PC-9 (cell line): ENCODE results near the gene RAB3GAP2. TPM values are rescaled to one million over a fixed set of nuclear protein-coding genes. Genes with fewer than 3 reads are reported as not detected.
A peak's percentile ranks its signal among the peaks of the same experiment; 100 is the strongest.

ENCODE experiments used
- BruUV-seq: library from RNA; stranded (reverse); fragments of 400-500 nt; replicated peaks from 2 replicates; lab custom pipeline; 2021; lab: Mats Ljungman, UMichigan
- CTCF ChIA-PET: fragments of 300-600 bp; sonication (Branson Sonifier 250); formaldehyde crosslinking; loops from one replicate; lab custom pipeline; 2022; ENCODE audit warnings: antibody characterized with exemption; lab: Charles Lee
- POLR2A ChIA-PET: fragments of 300-600 bp; sonication (Branson Sonifier 250); formaldehyde crosslinking; loops from one replicate; lab custom pipeline; 2022; ENCODE audit warnings: antibody characterized with exemption; ENCODE audit not compliant: unreplicated experiment; lab: Charles Lee
- DNase-seq, 2 experiments: peaks; one replicate each; pipeline versions ENCODE4 v3.0.0 to v3.0.0-alpha.2; 2015 to 2022; ENCODE audit warnings: mixed read lengths in 1 of 2
- H2AFZ ChIP-seq: fragments of 200-600 bp; sonication (generic); 2 replicates; pipeline ENCODE4 v1.8.1; 2017; ENCODE audit warnings: antibody characterized with exemption
- H3F3A ChIP-seq: fragments of 200-600 bp; sonication (generic); 2 replicates; pipeline ENCODE4 v1.8.1; 2017; ENCODE audit warnings: antibody characterized with exemption, mild to moderate bottlenecking, low read depth; ENCODE audit not compliant: insufficient read depth
- H3K27ac ChIP-seq: fragments of 200-600 bp; sonication (generic); 2 replicates; pipeline ENCODE4 v1.6.1; 2016; ENCODE audit warnings: mixed run types
- H3K27me3 ChIP-seq: fragments of 200-600 bp; sonication (generic); 2 replicates; pipeline ENCODE4 v1.6.1; 2016; ENCODE audit warnings: low read depth, mixed run types; ENCODE audit not compliant: insufficient read depth
- H3K36me3 ChIP-seq: fragments of 200-600 bp; sonication (generic); 2 replicates; pipeline ENCODE4 v1.6.1; 2016; ENCODE audit warnings: low read depth, mixed run types
- H3K4me1 ChIP-seq: fragments of 200-600 bp; sonication (generic); replicated peaks from 2 replicates; pipeline ENCODE4 v1.6.1; 2016; ENCODE audit warnings: mixed run types; ENCODE audit not compliant: insufficient read depth
- H3K4me2 ChIP-seq: fragments of 200-600 bp; sonication (generic); 2 replicates; pipeline ENCODE4 v1.6.1; 2017; ENCODE audit warnings: mixed run types
- H3K4me3 ChIP-seq: fragments of 200-600 bp; sonication (generic); 2 replicates; pipeline ENCODE4 v1.6.1; 2016; ENCODE audit warnings: mixed run types
- H3K79me2 ChIP-seq: fragments of 200-600 bp; sonication (generic); 2 replicates; pipeline ENCODE4 v1.6.1; 2017; ENCODE audit warnings: low read depth, mixed run types
- H3K9me2 ChIP-seq: fragments of 200-600 bp; sonication (generic); 2 replicates; pipeline ENCODE4 v1.8.1; 2017; ENCODE audit warnings: mild to moderate bottlenecking; ENCODE audit not compliant: insufficient read depth
- H3K9me3 ChIP-seq: fragments of 200-600 bp; sonication (generic); 2 replicates; pipeline ENCODE4 v1.8.1; 2016; ENCODE audit warnings: low read depth; ENCODE audit not compliant: insufficient read depth
- H4K20me1 ChIP-seq: fragments of 200-600 bp; sonication (generic); 2 replicates; pipeline ENCODE4 v1.8.1; 2017; ENCODE audit not compliant: insufficient read depth
- EZH2 ChIP-seq: fragments of 200-600 bp; sonication (generic); IDR thresholded peaks from 2 replicates; pipeline ENCODE4 v1.8.0; 2017; ENCODE audit warnings: antibody characterized with exemption, low read depth
- intact Hi-C: fragments of 100-400 bp; cut with micrococcal nuclease; formaldehyde crosslinking; loops from one replicate; pipeline ENCODE4 v1.10.0; 2022; ENCODE audit not compliant: unreplicated experiment
- total RNA-seq: library from RNA; stranded (reverse); gene quantifications from 2 replicates; pipeline ENCODE4 v1.2.3, GENCODE V29; 2021
- TF ChIP-seq, protein P1 (sequence below): fragments of 200-600 bp; sonication (generic); conservative IDR thresholded peaks from 2 replicates; pipeline ENCODE4 v1.6.1; 2017; ENCODE audit warnings: mixed run types, antibody characterized with exemption, mild to moderate bottlenecking, moderate library complexity

Gene RAB3GAP2
- total RNA-seq, 1 experiment from 2014 or later, result 51.0 TPM

- 0 out of 2 replicates have a peak, but pooled peaks cover 10% of the 10 kb centered on the region for H4K20me1 ChIP-seq
- ChIA-PET CTCF (no interaction called here), POLR2A (no interaction called here)
- no TSS peak for BruUV-seq
- H3K27me3 ChIP-seq, result no peaks in the 10 kb centered on the region
- peaks cover 30% of the 10 kb centered on the region; the same call in 1 of the 2 replicates for H3K36me3 ChIP-seq
- no peak overlapping the region for H2AFZ ChIP-seq
- H3K79me2 ChIP-seq, result no peaks in the 10 kb centered on the region
- no peaks in the 10 kb centered on the region for H3K4me1 ChIP-seq
- H3K4me2 ChIP-seq, result no peak overlapping the region
- H3K9me2 ChIP-seq, result no peaks in the 10 kb centered on the region
- H3K27ac ChIP-seq, result no peak overlapping the region
- intact Hi-C loops, result no loop called here
- H3K9me3 ChIP-seq, result no peaks in the 10 kb centered on the region
- peaks cover 5% of the 10 kb centered on the region; the same call in 1 of the 2 replicates for H3F3A ChIP-seq
- no peak overlapping the region for H3K4me3 ChIP-seq
- DNase-seq, result no peak
- TF ChIP-seq EZH2, result no peak
- TF ChIP-seq, protein P1, sequence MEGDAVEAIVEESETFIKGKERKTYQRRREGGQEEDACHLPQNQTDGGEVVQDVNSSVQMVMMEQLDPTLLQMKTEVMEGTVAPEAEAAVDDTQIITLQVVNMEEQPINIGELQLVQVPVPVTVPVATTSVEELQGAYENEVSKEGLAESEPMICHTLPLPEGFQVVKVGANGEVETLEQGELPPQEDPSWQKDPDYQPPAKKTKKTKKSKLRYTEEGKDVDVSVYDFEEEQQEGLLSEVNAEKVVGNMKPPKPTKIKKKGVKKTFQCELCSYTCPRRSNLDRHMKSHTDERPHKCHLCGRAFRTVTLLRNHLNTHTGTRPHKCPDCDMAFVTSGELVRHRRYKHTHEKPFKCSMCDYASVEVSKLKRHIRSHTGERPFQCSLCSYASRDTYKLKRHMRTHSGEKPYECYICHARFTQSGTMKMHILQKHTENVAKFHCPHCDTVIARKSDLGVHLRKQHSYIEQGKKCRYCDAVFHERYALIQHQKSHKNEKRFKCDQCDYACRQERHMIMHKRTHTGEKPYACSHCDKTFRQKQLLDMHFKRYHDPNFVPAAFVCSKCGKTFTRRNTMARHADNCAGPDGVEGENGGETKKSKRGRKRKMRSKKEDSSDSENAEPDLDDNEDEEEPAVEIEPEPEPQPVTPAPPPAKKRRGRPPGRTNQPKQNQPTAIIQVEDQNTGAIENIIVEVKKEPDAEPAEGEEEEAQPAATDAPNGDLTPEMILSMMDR, result no peak
Observed at GRCh38 chr1:220127076-220127475, 145.2 kb downstream of the RAB3GAP2 start.

DNA sequence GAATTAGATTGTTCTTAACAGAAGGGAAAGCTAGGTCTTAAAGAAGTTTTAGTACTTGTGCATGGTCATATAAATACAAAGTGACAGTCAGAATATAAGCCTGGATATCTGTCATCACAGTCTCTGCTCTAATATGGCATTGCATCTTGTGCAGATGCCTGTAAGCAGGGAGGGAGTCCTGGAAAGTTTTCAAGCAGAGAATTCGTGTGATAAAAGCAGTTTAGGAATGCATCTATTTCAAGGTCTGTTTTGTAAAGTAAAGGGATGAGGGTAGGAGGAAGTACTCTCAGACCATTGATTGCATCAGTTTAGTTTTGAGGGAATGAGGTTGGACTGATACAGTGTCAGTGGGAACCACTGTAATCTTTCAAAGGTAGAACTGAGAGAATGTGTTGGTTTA, 147.7 kb downstream of the RAB3GAP2 start:
- 0 out of 2 replicates have a peak overlapping the region, but pooled peaks have one; percentile 20 for H3K27ac ChIP-seq
- no peak overlapping the region for H2AFZ ChIP-seq
- H3K36me3 ChIP-seq, result peaks cover 22% of the 10 kb centered on the region; the same call in 1 of the 2 replicates
- no TSS peak for BruUV-seq
- no peak overlapping the region for H3K4me2 ChIP-seq
- no peaks in the 10 kb centered on the region for H3K9me3 ChIP-seq
- no peaks in the 10 kb centered on the region for H3K9me2 ChIP-seq
- no peak for TF ChIP-seq EZH2
- TF ChIP-seq, protein P1, result no peak
- no peak for DNase-seq
- 0 out of 2 replicates have a peak, but pooled peaks cover 10% of the 10 kb centered on the region for H4K20me1 ChIP-seq
- ChIA-PET POLR2A (no interaction called here), CTCF (no interaction called here)
- H3K79me2 ChIP-seq, result no peaks in the 10 kb centered on the region
- no peaks in the 10 kb centered on the region for H3K27me3 ChIP-seq
- H3K4me3 ChIP-seq, result no peak overlapping the region
- no peaks in the 10 kb centered on the region for H3K4me1 ChIP-seq
- intact Hi-C loops, result no loop called here
- peaks cover 5% of the 10 kb centered on the region; the same call in 1 of the 2 replicates for H3F3A ChIP-seq

GRCh38 chr1:220123889-220124288, 148.4 kb downstream of the RAB3GAP2 start:
- H2AFZ ChIP-seq, result no peak overlapping the region
- BruUV-seq, result no TSS peak
- ChIA-PET POLR2A (interaction anchor here (0.6 kb wide), 1 partner anchor 17 kb away, joined by 3 read pairs; no protein-coding TSS in a partner anchor), CTCF (no interaction called here)
- no peaks in the 10 kb centered on the region for H3K79me2 ChIP-seq
- no peaks in the 10 kb centered on the region for H3K4me1 ChIP-seq
- peaks cover 10% of the 10 kb centered on the region; the same call in 1 of the 2 replicates for H4K20me1 ChIP-seq
- H3F3A ChIP-seq, result peaks cover 5% of the 10 kb centered on the region; the same call in 1 of the 2 replicates
- H3K4me2 ChIP-seq, result no peak overlapping the region
- H3K27ac ChIP-seq, result no peak overlapping the region
- H3K4me3 ChIP-seq, result no peak overlapping the region
- H3K9me2 ChIP-seq, result no peaks in the 10 kb centered on the region
- TF ChIP-seq, protein P1, result peak; percentile 50; the same call in 1 of the 2 replicates
- no peak for TF ChIP-seq EZH2
- H3K36me3 ChIP-seq, result peaks cover 17% of the 10 kb centered on the region; the same call in 1 of the 2 replicates
- no peaks in the 10 kb centered on the region for H3K9me3 ChIP-seq
- no peaks in the 10 kb centered on the region for H3K27me3 ChIP-seq
- no peak for DNase-seq
- intact Hi-C loops, result no loop called here
